IMR-90 (cell line): ENCODE results near the gene PLCL1. TPM values are rescaled to one million over a fixed set of nuclear protein-coding genes. Genes with fewer than 3 reads are reported as not detected.

Experiments
- ATAC-seq: fragments of 200-7000 bp; cut with Tn5 transposase; 2 replicates; pipeline ENCODE4 v1.9.1; 2020; ENCODE audit warnings: low read depth, mild to moderate bottlenecking, moderate library complexity
- BruUV-seq: library from RNA; stranded (reverse); fragments of 400-500 nt; replicated peaks from 2 replicates; lab custom pipeline; 2021; lab: Mats Ljungman, UMichigan
- CTCF ChIA-PET: fragments of 300-600 bp; formaldehyde crosslinking; extraction: SDS; loops from one replicate; lab custom pipeline; 2021; ENCODE audit warnings: antibody characterized with exemption; lab: Yijun Ruan, JAX
- POLR2A ChIA-PET: fragments of 300-600 bp; sonication (Branson Sonifier 250); formaldehyde crosslinking; loops from one replicate; lab custom pipeline; 2022; ENCODE audit warnings: antibody characterized with exemption; ENCODE audit not compliant: unreplicated experiment; lab: Charles Lee
- DNase-seq: peaks from one replicate; pipeline ENCODE4 v3.0.0; 2013
- H2AFZ ChIP-seq: replicated peaks from 2 replicates; pipeline ENCODE3; 2013; ENCODE audit warnings: low read length, mild to moderate bottlenecking; ENCODE audit not compliant: poor library complexity
- H2AK5ac ChIP-seq: 2 replicates; pipeline ENCODE4 v1.6.1; 2013; ENCODE audit warnings: low read depth, low read length, inconsistent platforms
- H2AK9ac ChIP-seq: replicated peaks from 2 replicates; pipeline ENCODE3; 2013; ENCODE audit warnings: mild to moderate bottlenecking, low read depth, low read length, moderate library complexity; ENCODE audit not compliant: poor library complexity
- H2BK120ac ChIP-seq: 2 replicates; pipeline ENCODE4 v1.6.1; 2013; ENCODE audit warnings: low read depth, low read length, inconsistent platforms
- H2BK15ac ChIP-seq: 3 replicates; pipeline ENCODE4 v1.6.1; 2013; ENCODE audit warnings: low read depth, low read length, inconsistent platforms
- H2BK20ac ChIP-seq: 2 replicates; pipeline ENCODE4 v1.6.1; 2013; ENCODE audit warnings: low read depth, mild to moderate bottlenecking, inconsistent platforms, low read length, moderate library complexity
- H2BK5ac ChIP-seq: 2 replicates; pipeline ENCODE4 v1.6.1; 2013; ENCODE audit warnings: mild to moderate bottlenecking, low read depth, low read length, inconsistent platforms; ENCODE audit not compliant: poor library complexity, severe bottlenecking
- H3K14ac ChIP-seq: replicated peaks from 2 replicates; pipeline ENCODE4 v1.6.1; 2013; ENCODE audit warnings: low read depth, low read length, inconsistent platforms
- H3K18ac ChIP-seq: 2 replicates; pipeline ENCODE4 v1.6.1; 2013; ENCODE audit warnings: low read depth, low read length, control low read depth
- H3K23ac ChIP-seq: 2 replicates; pipeline ENCODE4 v1.6.1; 2013; ENCODE audit warnings: low read depth, low read length, inconsistent platforms
- H3K27ac ChIP-seq: 2 replicates; pipeline ENCODE4 v1.5.1; 2013; ENCODE audit warnings: mild to moderate bottlenecking, control low read depth, low read length; ENCODE audit not compliant: insufficient read depth
- H3K27me3 ChIP-seq: 2 replicates; pipeline ENCODE4 v1.6.1; 2013; ENCODE audit warnings: low read length; ENCODE audit not compliant: control insufficient read depth, insufficient read depth
- H3K36me3 ChIP-seq: 2 replicates; pipeline ENCODE4 v1.6.1; 2013; ENCODE audit warnings: low read length, mixed read lengths; ENCODE audit not compliant: control insufficient read depth, insufficient read depth
- H3K4ac ChIP-seq: 2 replicates; pipeline ENCODE4 v1.6.1; 2013; ENCODE audit warnings: low read depth, low read length, inconsistent platforms
- H3K4me1 ChIP-seq: 2 replicates; pipeline ENCODE4 v1.6.1; 2013; ENCODE audit warnings: low read length, mixed read lengths; ENCODE audit not compliant: control insufficient read depth, insufficient read depth
- H3K4me2 ChIP-seq: 2 replicates; pipeline ENCODE4 v1.6.1; 2013; ENCODE audit warnings: low read depth, mild to moderate bottlenecking, control low read depth, low read length, moderate library complexity
- H3K4me3 ChIP-seq: 2 replicates; pipeline ENCODE4 v1.5.1; 2013; ENCODE audit warnings: low read depth, mild to moderate bottlenecking, control low read depth, low read length, moderate library complexity; ENCODE audit not compliant: insufficient read depth
- H3K56ac ChIP-seq: 2 replicates; pipeline ENCODE4 v1.6.1; 2013; ENCODE audit warnings: low read length, inconsistent platforms; ENCODE audit not compliant: insufficient read depth; ENCODE audit errors: extremely low read depth
- H3K79me1 ChIP-seq, 2 experiments: 2 replicates each; pipeline ENCODE4 v1.6.1; 2013; ENCODE audit warnings: low read length in 2 of 2, inconsistent platforms in 1 of 2, low read depth in 1 of 2
- H3K9ac ChIP-seq: 2 replicates; pipeline ENCODE4 v1.6.1; 2013; ENCODE audit warnings: low read depth, low read length, control low read depth
- H3K9me1 ChIP-seq: 2 replicates; pipeline ENCODE4 v1.6.1; 2013; ENCODE audit warnings: low read length, inconsistent platforms; ENCODE audit not compliant: insufficient read depth
- H3K9me3 ChIP-seq: 2 replicates; pipeline ENCODE4 v1.6.1; 2013; ENCODE audit warnings: low read length; ENCODE audit not compliant: control insufficient read depth, insufficient read depth
- H4K20me1 ChIP-seq: 2 replicates; pipeline ENCODE4 v1.6.1; 2013; ENCODE audit warnings: low read length, inconsistent platforms; ENCODE audit not compliant: insufficient read depth
- H4K5ac ChIP-seq: 2 replicates; pipeline ENCODE4 v1.6.1; 2013; ENCODE audit warnings: mild to moderate bottlenecking, low read depth, low read length, control low read depth
- H4K8ac ChIP-seq, 2 experiments: 2 replicates each; pipeline ENCODE4 v1.6.1; 2013; ENCODE audit warnings: low read depth in 2 of 2, low read length in 2 of 2, control low read depth in 1 of 2, inconsistent platforms in 1 of 2
- H4K91ac ChIP-seq: 2 replicates; pipeline ENCODE4 v1.6.1; 2013; ENCODE audit warnings: low read depth, low read length, inconsistent platforms; ENCODE audit not compliant: insufficient read depth
- BHLHE40 ChIP-seq: fragments of 150-350 bp; IDR thresholded peaks from 2 replicates; pipeline ENCODE4 v1.6.1; 2016; ENCODE audit warnings: mild to moderate bottlenecking, low read depth, low read length
- CEBPB ChIP-seq: IDR thresholded peaks from 2 replicates; pipeline ENCODE4 v1.6.1; 2012; ENCODE audit warnings: low read depth, low read length, improper control_type of control experiment
- ELK1 ChIP-seq: fragments of 150-350 bp; IDR thresholded peaks from 2 replicates; pipeline ENCODE4 v1.6.1; 2016; ENCODE audit warnings: low read depth, mild to moderate bottlenecking, low read length, moderate library complexity, borderline replicate concordance
- MAFK ChIP-seq: IDR thresholded peaks from 2 replicates; pipeline ENCODE4 v1.6.1; 2012; ENCODE audit warnings: low read depth, low read length, improper control_type of control experiment
- MAZ ChIP-seq: IDR thresholded peaks from 2 replicates; pipeline ENCODE4 v1.6.1; 2012; ENCODE audit warnings: low read depth, mild to moderate bottlenecking, low read length, improper control_type of control experiment, moderate library complexity, borderline replicate concordance
- MXI1 ChIP-seq: IDR thresholded peaks from 2 replicates; pipeline ENCODE4 v1.6.1; 2012; ENCODE audit warnings: low read depth, mild to moderate bottlenecking, low read length, moderate library complexity, borderline replicate concordance
- NFE2L2 ChIP-seq: fragments of 150-350 bp; IDR thresholded peaks from 2 replicates; pipeline ENCODE4 v1.6.1; 2016; ENCODE audit warnings: low read depth, mild to moderate bottlenecking, low read length
- POLR2A ChIP-seq: IDR thresholded peaks from 2 replicates; pipeline ENCODE4 v1.6.1; 2012; ENCODE audit warnings: mild to moderate bottlenecking, low read depth, low read length
- RAD21 ChIP-seq: IDR thresholded peaks from 2 replicates; pipeline ENCODE4 v1.6.1; 2012; ENCODE audit warnings: low read length, improper control_type of control experiment
- RCOR1 ChIP-seq: IDR thresholded peaks from 2 replicates; pipeline ENCODE4 v1.6.1; 2012; ENCODE audit warnings: mild to moderate bottlenecking, low read length, improper control_type of control experiment; ENCODE audit not compliant: insufficient replicate concordance
- SMC3 ChIP-seq: fragments of 150-350 bp; IDR thresholded peaks from 2 replicates; pipeline ENCODE4 v1.6.1; 2016; ENCODE audit warnings: low read depth, mild to moderate bottlenecking, antibody characterized with exemption, low read length, moderate library complexity
- WGBS, 2 experiments: methylation state at CpG; one replicate each; pipeline versions ENCODE4 v1.1.5 to v1.1.7; 2013; ENCODE audit warnings: missing lambda C conversion rate in 2 of 2; ENCODE audit not compliant: insufficient read length in 1 of 2; ENCODE audit errors: extremely low coverage in 2 of 2; 5-methylcytosine and 5-hydroxymethylcytosine counted together
- dilution Hi-C: fragments of 300-500 bp; cut with HindIII; formaldehyde crosslinking; loops from one replicate; pipeline ENCODE4 v1.14.3; 2018; ENCODE audit warnings: low sequenced_read_pairs; ENCODE audit not compliant: unreplicated experiment
- in situ Hi-C: fragments of 300-500 bp; cut with MboI; formaldehyde crosslinking; loops from 3 replicates; pipeline ENCODE4 v1.14.3; 2019; ENCODE audit warnings: low sequenced_read_pairs, inconsistent platforms, mixed read lengths
- intact Hi-C: fragments of 100-400 bp; cut with micrococcal nuclease; formaldehyde crosslinking; loops from 2 replicates; pipeline ENCODE4 v1.10.0; 2022
- polyA plus RNA-seq, 3 experiments: library from polyadenylated mRNA; depleted of rRNA; stranded (reverse); fragments of >200 nt; gene quantifications; 2 replicates each; pipeline ENCODE4 v1.2.3, GENCODE V29; 2012; ENCODE audit warnings: low replicate concordance in 1 of 3
- total RNA-seq: library from RNA; depleted of rRNA; stranded (reverse); fragments of >200 nt; gene quantifications from 2 replicates; pipeline ENCODE4 v1.2.3, GENCODE V29; 2012
- TF ChIP-seq, protein P1 (sequence below): fragments of 150-350 bp; IDR thresholded peaks from 2 replicates; pipeline ENCODE4 v1.6.1; 2017; ENCODE audit warnings: mild to moderate bottlenecking, antibody characterized with exemption, low read length, low read depth
- TF ChIP-seq, protein P2 (sequence below): conservative IDR thresholded peaks from 2 replicates; pipeline ENCODE4 v1.5.1; 2012; ENCODE audit warnings: mild to moderate bottlenecking, low read depth, low read length, improper control_type of control experiment

Gene PLCL1
- total and polyA plus RNA-seq, 2 of the 4 experiments (the other 2 are of a cell fraction), result 0.14 to 0.18 TPM

DNA sequence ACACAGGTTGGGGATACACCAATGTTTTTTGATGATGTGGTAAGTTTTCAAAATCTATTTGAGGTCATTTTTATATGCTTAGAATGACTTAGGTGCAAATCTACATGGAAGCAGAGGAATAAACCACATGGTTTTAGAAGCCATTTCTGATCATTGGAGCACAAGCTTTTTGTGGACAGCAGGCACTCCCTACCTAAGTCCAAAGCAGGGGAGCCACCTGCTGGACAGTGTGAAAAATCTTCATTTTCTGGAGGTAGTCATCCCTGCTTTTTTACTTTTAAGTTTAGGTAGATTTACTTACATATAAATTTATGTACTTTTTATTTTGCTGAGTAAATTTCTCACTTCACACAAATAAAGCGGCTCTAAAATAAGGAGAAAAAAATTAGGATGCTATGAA, 323.2 kb downstream of the PLCL1 start:
- no peak overlapping the region for H2BK120ac ChIP-seq

More for the DNA sequence above, 323.2 kb downstream of the PLCL1 start:
- Histone ChIP-seq H2AFZ (no peak overlapping the region), H2BK15ac (no peak overlapping the region), H3K9ac (no peak overlapping the region), H2AK9ac (no peak overlapping the region), H3K18ac (no peak overlapping the region), H3K27me3 (no peaks in the 10 kb centered on the region), H3K4ac (no peak overlapping the region), H3K4me1 (no peaks in the 10 kb centered on the region), H4K5ac (no peak overlapping the region), H2AK5ac (no peak overlapping the region), H3K4me3 (no peak overlapping the region), H4K8ac (no peak overlapping the region), H3K23ac (no peak overlapping the region), H3K9me3 (no peaks in the 10 kb centered on the region), H3K9me1 (no peaks in the 10 kb centered on the region), H3K4me2 (no peak overlapping the region), H4K20me1 (no peaks in the 10 kb centered on the region), H3K56ac (no peak overlapping the region), H3K36me3 (no peaks in the 10 kb centered on the region), H3K79me1 (no peaks in the 10 kb centered on the region), H2BK20ac (no peak overlapping the region), H2BK5ac (no peak overlapping the region), H3K27ac (no peak overlapping the region), H3K14ac (no peak overlapping the region), H4K91ac (no peak overlapping the region)
- in situ Hi-C loops (loop anchor here (5.0 kb wide), 1 partner anchor 325 kb away; the partner anchor contains the start of gene PLCL1), dilution Hi-C loops (no loop called here), intact Hi-C loops (loop anchor here (1.0 to 5.0 kb wide), 3 partner anchors 145 to 324 kb away; no protein-coding TSS in a partner anchor)
- no TSS peak for BruUV-seq
- no CpG with 5 or more reads among the region's 1 CpG for WGBS, 2 experiments
- DNase-seq (peak; percentile 71), ATAC-seq (peak; percentile 85)
- no peak for TF ChIP-seq CEBPB
- TF ChIP-seq POLR2A, result no peak
- TF ChIP-seq, protein P1, sequence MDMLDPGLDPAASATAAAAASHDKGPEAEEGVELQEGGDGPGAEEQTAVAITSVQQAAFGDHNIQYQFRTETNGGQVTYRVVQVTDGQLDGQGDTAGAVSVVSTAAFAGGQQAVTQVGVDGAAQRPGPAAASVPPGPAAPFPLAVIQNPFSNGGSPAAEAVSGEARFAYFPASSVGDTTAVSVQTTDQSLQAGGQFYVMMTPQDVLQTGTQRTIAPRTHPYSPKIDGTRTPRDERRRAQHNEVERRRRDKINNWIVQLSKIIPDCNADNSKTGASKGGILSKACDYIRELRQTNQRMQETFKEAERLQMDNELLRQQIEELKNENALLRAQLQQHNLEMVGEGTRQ, result no peak
- no peak for TF ChIP-seq NFE2L2
- TF ChIP-seq, protein P2, sequence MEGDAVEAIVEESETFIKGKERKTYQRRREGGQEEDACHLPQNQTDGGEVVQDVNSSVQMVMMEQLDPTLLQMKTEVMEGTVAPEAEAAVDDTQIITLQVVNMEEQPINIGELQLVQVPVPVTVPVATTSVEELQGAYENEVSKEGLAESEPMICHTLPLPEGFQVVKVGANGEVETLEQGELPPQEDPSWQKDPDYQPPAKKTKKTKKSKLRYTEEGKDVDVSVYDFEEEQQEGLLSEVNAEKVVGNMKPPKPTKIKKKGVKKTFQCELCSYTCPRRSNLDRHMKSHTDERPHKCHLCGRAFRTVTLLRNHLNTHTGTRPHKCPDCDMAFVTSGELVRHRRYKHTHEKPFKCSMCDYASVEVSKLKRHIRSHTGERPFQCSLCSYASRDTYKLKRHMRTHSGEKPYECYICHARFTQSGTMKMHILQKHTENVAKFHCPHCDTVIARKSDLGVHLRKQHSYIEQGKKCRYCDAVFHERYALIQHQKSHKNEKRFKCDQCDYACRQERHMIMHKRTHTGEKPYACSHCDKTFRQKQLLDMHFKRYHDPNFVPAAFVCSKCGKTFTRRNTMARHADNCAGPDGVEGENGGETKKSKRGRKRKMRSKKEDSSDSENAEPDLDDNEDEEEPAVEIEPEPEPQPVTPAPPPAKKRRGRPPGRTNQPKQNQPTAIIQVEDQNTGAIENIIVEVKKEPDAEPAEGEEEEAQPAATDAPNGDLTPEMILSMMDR, result peak; percentile 64
- no peak for TF ChIP-seq MAZ
- no peak for TF ChIP-seq ELK1
- TF ChIP-seq MXI1, result no peak
- TF ChIP-seq BHLHE40, result no peak
- TF ChIP-seq SMC3, result peak; percentile 66
- TF ChIP-seq RCOR1, result no peak
- no peak for TF ChIP-seq MAFK
- TF ChIP-seq RAD21, result peak; percentile 73
- ChIA-PET CTCF (interaction anchor here (0.6 to 1.4 kb wide), 11 partner anchors 8 to 735 kb away, joined by 3 to 5 read pairs (median 3); no protein-coding TSS in a partner anchor), POLR2A (no interaction called here)
